KMS-11 (cell line): ENCODE results near the gene CAV1.

Experiments
- H2AFZ ChIP-seq: fragments of 200-600 bp; sonication (generic); 2 replicates; pipeline ENCODE4 v1.6.1; 2016; ENCODE audit warnings: antibody characterized with exemption, mixed run types, low read depth
- H3K27ac ChIP-seq: fragments of 200-600 bp; sonication (generic); 2 replicates; pipeline ENCODE4 v1.6.1; 2016; ENCODE audit warnings: mild to moderate bottlenecking, mixed run types
- H3K27me3 ChIP-seq: fragments of 200-600 bp; sonication (generic); 2 replicates; pipeline ENCODE4 v1.6.1; 2017; ENCODE audit warnings: mild to moderate bottlenecking, low read depth, mixed run types, moderate library complexity; ENCODE audit not compliant: insufficient read depth
- H3K36me3 ChIP-seq: fragments of 200-600 bp; sonication (generic); 2 replicates; pipeline ENCODE4 v1.6.1; 2017; ENCODE audit warnings: mild to moderate bottlenecking, mixed run types; ENCODE audit not compliant: insufficient read depth
- H3K4me1 ChIP-seq: fragments of 200-600 bp; sonication (generic); 2 replicates; pipeline ENCODE4 v1.6.1; 2016; ENCODE audit warnings: mild to moderate bottlenecking, low read depth, mixed run types; ENCODE audit not compliant: poor library complexity, severe bottlenecking
- H3K4me2 ChIP-seq: fragments of 200-600 bp; sonication (generic); 2 replicates; pipeline ENCODE4 v1.7.0; 2016; ENCODE audit warnings: mild to moderate bottlenecking, mixed run types
- H3K4me3 ChIP-seq: fragments of 200-600 bp; sonication (generic); IDR thresholded peaks from 2 replicates; pipeline ENCODE4 v1.6.1; 2017; ENCODE audit warnings: low read depth, low read length, mixed read lengths; ENCODE audit not compliant: insufficient read depth
- H3K79me2 ChIP-seq: fragments of 200-600 bp; sonication (generic); 2 replicates; pipeline ENCODE4 v1.6.1; 2016; ENCODE audit warnings: low read depth, mixed run types; ENCODE audit not compliant: insufficient read depth
- H3K9ac ChIP-seq: fragments of 200-600 bp; sonication (generic); 2 replicates; pipeline ENCODE4 v1.6.1; 2016; ENCODE audit warnings: mild to moderate bottlenecking, mixed run types
- H4K20me1 ChIP-seq: fragments of 200-600 bp; sonication (generic); 2 replicates; pipeline ENCODE4 v1.6.1; 2016; ENCODE audit warnings: mild to moderate bottlenecking, mixed run types; ENCODE audit not compliant: insufficient read depth
- CTCF ChIP-seq: fragments of 200-600 bp; sonication (generic); conservative IDR thresholded peaks from 2 replicates; pipeline ENCODE4 v1.6.1; 2017; ENCODE audit warnings: low read depth, mild to moderate bottlenecking, antibody characterized with exemption, low read length, moderate library complexity, mixed read lengths

CAV1 gene

DNA sequence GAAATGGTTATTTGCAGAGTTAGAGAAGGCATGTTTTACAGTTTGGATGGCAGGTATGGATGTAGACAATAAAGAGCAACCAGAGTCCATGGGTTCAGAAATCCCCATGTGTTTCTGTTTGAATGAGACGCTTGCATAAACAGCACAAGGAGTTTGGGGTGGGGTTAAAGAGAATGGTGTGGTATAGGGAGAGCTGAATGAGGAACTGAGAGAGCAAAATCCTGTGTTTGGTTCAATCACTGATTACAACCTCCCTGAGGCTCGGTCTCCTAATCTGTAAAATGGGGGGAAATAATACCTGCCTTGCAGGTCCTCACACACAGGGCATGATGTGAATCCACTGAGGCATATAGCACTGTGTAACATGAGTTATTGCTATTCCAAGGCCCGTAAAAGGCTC, 23.7 kb downstream of the CAV1 start:
- Histone ChIP-seq H3K4me3 (no peak overlapping the region), H3K27me3 (no peaks in the 10 kb centered on the region), H2AFZ (no peak overlapping the region), H3K79me2 (no peaks in the 10 kb centered on the region), H3K4me1 (no peaks in the 10 kb centered on the region), H3K9ac (no peak overlapping the region), H4K20me1 (no peaks in the 10 kb centered on the region), H3K36me3 (no peaks in the 10 kb centered on the region), H3K4me2 (no peak overlapping the region), H3K27ac (no peak overlapping the region)
- TF ChIP-seq CTCF = no peak

- Histone ChIP-seq H2AFZ (no peak overlapping the region), H3K4me2 (no peak overlapping the region), H3K4me1 (no peaks in the 10 kb centered on the region), H3K9ac (no peak overlapping the region), H4K20me1 (no peaks in the 10 kb centered on the region), H3K4me3 (no peak overlapping the region), H3K79me2 (no peaks in the 10 kb centered on the region), H3K27me3 (no peaks in the 10 kb centered on the region), H3K36me3 (no peaks in the 10 kb centered on the region), H3K27ac (no peak overlapping the region)
- TF ChIP-seq CTCF = no peak
These were observed 24.5 kb downstream of the CAV1 start for GRCh38 chr7:116549370-116549769.

GRCh38 chr7:116551692-116552091, 26.9 kb downstream of the CAV1 start:
- no peak overlapping the region for H3K9ac ChIP-seq
- no peak overlapping the region for H3K27ac ChIP-seq
- H2AFZ ChIP-seq = no peak overlapping the region
- no peaks in the 10 kb centered on the region for H3K36me3 ChIP-seq
- no peak for TF ChIP-seq CTCF
- H3K27me3 ChIP-seq = no peaks in the 10 kb centered on the region
- H3K4me2 ChIP-seq = no peak overlapping the region
- H4K20me1 ChIP-seq = no peaks in the 10 kb centered on the region
- H3K4me3 ChIP-seq = no peak overlapping the region
- H3K79me2 ChIP-seq = no peaks in the 10 kb centered on the region
- no peaks in the 10 kb centered on the region for H3K4me1 ChIP-seq

- H3K4me2 ChIP-seq = no peak overlapping the region
- no peaks in the 10 kb centered on the region for H3K27me3 ChIP-seq
- H3K4me3 ChIP-seq = no peak overlapping the region
- no peak overlapping the region for H3K27ac ChIP-seq
- no peak overlapping the region for H2AFZ ChIP-seq
- H3K9ac ChIP-seq = no peak overlapping the region
- H3K4me1 ChIP-seq = no peaks in the 10 kb centered on the region
- no peak for TF ChIP-seq CTCF
- H3K79me2 ChIP-seq = no peaks in the 10 kb centered on the region
- H3K36me3 ChIP-seq = no peaks in the 10 kb centered on the region
- no peaks in the 10 kb centered on the region for H4K20me1 ChIP-seq
These were observed 27.8 kb downstream of the CAV1 start for GRCh38 chr7:116552602-116553001.
